Right lobe of liver (tissue), 4 donors: Measurements from ENCODE around the gene DTD2.

ENCODE experiments used
- POLR2A ChIP-seq: fragments of 450-650 bp; IDR thresholded peaks from one replicate; pipeline ENCODE4 v1.6.1; 2017; ENCODE audit warnings: antibody characterized with exemption, mild to moderate bottlenecking
- TF ChIP-seq, protein P1 (sequence below), 4 donors: fragments of 200-600 bp in 3 of 4; fragments of 450-650 bp in 1 of 4; IDR thresholded peaks; one replicate each; pipeline versions ENCODE4 v1.5.1 to v1.8.0; 2016 to 2022; ENCODE audit warnings: antibody characterized with exemption in 4 of 4, mild to moderate bottlenecking in 2 of 4
- donor health status: DM: no; HTN: no; CAD: no.
- donor health status: DM: no; HTN: no; CAD: no.
- donor health status: DM: no; HTN: yes; CAD: no.

GRCh38 chr14:31429791-31430190 lies 27.5 kb downstream of the DTD2 start:
- TF ChIP-seq POLR2A, result no peak
- TF ChIP-seq, protein P1, sequence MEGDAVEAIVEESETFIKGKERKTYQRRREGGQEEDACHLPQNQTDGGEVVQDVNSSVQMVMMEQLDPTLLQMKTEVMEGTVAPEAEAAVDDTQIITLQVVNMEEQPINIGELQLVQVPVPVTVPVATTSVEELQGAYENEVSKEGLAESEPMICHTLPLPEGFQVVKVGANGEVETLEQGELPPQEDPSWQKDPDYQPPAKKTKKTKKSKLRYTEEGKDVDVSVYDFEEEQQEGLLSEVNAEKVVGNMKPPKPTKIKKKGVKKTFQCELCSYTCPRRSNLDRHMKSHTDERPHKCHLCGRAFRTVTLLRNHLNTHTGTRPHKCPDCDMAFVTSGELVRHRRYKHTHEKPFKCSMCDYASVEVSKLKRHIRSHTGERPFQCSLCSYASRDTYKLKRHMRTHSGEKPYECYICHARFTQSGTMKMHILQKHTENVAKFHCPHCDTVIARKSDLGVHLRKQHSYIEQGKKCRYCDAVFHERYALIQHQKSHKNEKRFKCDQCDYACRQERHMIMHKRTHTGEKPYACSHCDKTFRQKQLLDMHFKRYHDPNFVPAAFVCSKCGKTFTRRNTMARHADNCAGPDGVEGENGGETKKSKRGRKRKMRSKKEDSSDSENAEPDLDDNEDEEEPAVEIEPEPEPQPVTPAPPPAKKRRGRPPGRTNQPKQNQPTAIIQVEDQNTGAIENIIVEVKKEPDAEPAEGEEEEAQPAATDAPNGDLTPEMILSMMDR (IDR thresholded peaks at IDR 0.05), result no peak
